Psoas muscle (tissue), 8 donors: ENCODE measurements around the gene DOCK3. TPM values are rescaled to one million over a fixed set of nuclear protein-coding genes. Genes with fewer than 3 reads are reported as not detected.

Experiments used
- ATAC-seq, 4 donors: fragments of 200-7000 bp; cut with Tn5 transposase; one replicate each; pipeline ENCODE4 v1.9.1; 2020; ENCODE audit warnings: moderate library complexity in 3 of 4, mild to moderate bottlenecking in 2 of 4
- DNase-seq, 2 donors: peaks; one replicate each; pipeline ENCODE4 v3.0.0-alpha.2; 2020
- H3K27ac ChIP-seq: fragments of 200-600 bp; one replicate; pipeline ENCODE4 v1.8.0; 2022
- H3K27me3 ChIP-seq, 3 donors: fragments of 200-600 bp in 1 of 3; one replicate each; pipeline versions ENCODE4 v1.6.1 to v1.8.0; 2013 to 2022; ENCODE audit warnings: low read length in 2 of 3, mild to moderate bottlenecking in 2 of 3, moderate library complexity in 1 of 3; ENCODE audit not compliant: insufficient read depth in 3 of 3
- H3K36me3 ChIP-seq, 2 donors: fragments of 200-600 bp in 1 of 2; one replicate each; pipeline versions ENCODE4 v1.6.1 to v1.8.0; 2013 to 2022; ENCODE audit warnings: low read depth in 1 of 2, mild to moderate bottlenecking in 1 of 2, moderate library complexity in 1 of 2; ENCODE audit not compliant: insufficient read depth in 1 of 2
- H3K4me1 ChIP-seq: fragments of 200-600 bp; one replicate; pipeline ENCODE4 v1.8.0; 2022
- H3K4me3 ChIP-seq: fragments of 200-600 bp; one replicate; pipeline ENCODE4 v1.8.0; 2022; ENCODE audit warnings: mild to moderate bottlenecking
- H3K9me3 ChIP-seq: fragments of 200-600 bp; one replicate; pipeline ENCODE4 v1.8.0; 2022
- WGBS, 3 donors: extraction: QIAGEN DNeasy Blood & Tissue Kit; methylation state at CpG; one replicate each; pipeline versions ENCODE4 v1.1.6 to v1.1.7; 2013; 5-methylcytosine and 5-hydroxymethylcytosine counted together
- intact Hi-C, 2 donors: fragments of 100-400 bp; cut with DNase I; formaldehyde crosslinking; loops; one replicate each; pipeline versions ENCODE4 v1.11.0 to v1.14.2; 2022
- polyA plus RNA-seq, 3 donors: library from polyadenylated mRNA; stranded (reverse); fragments of 200-250 nt; gene quantifications; one replicate each; pipeline ENCODE4 v1.2.3, GENCODE V29; 2013
- total RNA-seq, 4 donors: library from RNA; stranded (reverse); fragmentation: NEBNext Ultra II Directional in 2 of 4; extraction: Animal tissue kit (Norgen Biotek cat#: 25700) in 2 of 4; gene quantifications; one replicate each; pipeline versions ENCODE4 v1.2.1 to v1.2.4, GENCODE V29; 2021 to 2023
- TF ChIP-seq, protein P1 (sequence below): fragments of 200-600 bp; IDR thresholded peaks from one replicate; pipeline ENCODE4 v1.8.0; 2022; ENCODE audit warnings: antibody characterized with exemption
- donor health status: healthy with polysubstance abuse.
- donor health status: DM: no; HTN: no; CAD: no; lungs with moderate emphysema.
- donor health status: Bipolar disorder and iron deficiency.
- donor health status: healthy.
- donor health status: DM: yes; HTN: yes; CAD: no.
- donor health status: DM: no; HTN: no; CAD: no.
- donor health status: DM: no; HTN: no; CAD: no.
- donor health status: DM: yes; HTN: yes; CAD: no.

The DOCK3 gene
- total and polyA plus RNA-seq, 7 donors, result 0.01 to 0.91 (median 0.87) TPM

DNA sequence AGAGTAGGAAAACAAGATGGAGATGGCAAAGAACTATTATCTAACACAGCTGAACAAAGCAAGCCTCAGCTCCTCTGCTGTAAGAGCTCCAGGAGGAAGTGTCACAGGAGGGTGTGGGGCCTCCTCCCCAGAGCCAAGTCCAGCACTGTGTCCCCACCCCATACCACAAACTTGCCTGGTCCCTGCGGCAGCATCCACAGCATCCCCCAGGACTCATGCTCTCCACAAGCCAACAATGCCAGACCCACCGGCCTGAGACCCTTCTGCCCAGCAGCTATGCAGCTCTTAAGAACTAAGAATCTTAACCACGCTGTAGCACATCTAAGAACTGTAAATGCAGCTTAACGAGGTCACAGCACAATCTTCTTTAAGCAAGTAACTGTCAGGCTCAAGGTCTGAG lies 725.4 kb downstream of the DOCK3 start:
- peaks cover 10% of the 10 kb centered on the region for H3K4me1 ChIP-seq
- TF ChIP-seq, protein P1, sequence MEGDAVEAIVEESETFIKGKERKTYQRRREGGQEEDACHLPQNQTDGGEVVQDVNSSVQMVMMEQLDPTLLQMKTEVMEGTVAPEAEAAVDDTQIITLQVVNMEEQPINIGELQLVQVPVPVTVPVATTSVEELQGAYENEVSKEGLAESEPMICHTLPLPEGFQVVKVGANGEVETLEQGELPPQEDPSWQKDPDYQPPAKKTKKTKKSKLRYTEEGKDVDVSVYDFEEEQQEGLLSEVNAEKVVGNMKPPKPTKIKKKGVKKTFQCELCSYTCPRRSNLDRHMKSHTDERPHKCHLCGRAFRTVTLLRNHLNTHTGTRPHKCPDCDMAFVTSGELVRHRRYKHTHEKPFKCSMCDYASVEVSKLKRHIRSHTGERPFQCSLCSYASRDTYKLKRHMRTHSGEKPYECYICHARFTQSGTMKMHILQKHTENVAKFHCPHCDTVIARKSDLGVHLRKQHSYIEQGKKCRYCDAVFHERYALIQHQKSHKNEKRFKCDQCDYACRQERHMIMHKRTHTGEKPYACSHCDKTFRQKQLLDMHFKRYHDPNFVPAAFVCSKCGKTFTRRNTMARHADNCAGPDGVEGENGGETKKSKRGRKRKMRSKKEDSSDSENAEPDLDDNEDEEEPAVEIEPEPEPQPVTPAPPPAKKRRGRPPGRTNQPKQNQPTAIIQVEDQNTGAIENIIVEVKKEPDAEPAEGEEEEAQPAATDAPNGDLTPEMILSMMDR, result no peak
- H3K9me3 ChIP-seq, result no peaks in the 10 kb centered on the region
- H3K36me3 ChIP-seq, result peaks cover 0 to 87% of the 10 kb centered on the region in 2 donors
- intact Hi-C loops, result loop anchor here in 1 of 2 donors (5.0 kb wide), 1 partner anchor 92 kb away; no protein-coding TSS in a partner anchor
- no peak for DNase-seq
- no peaks in the 10 kb centered on the region for H3K27me3 ChIP-seq
- H3K27ac ChIP-seq, result no peak overlapping the region
- ATAC-seq, result no peak
- no peak overlapping the region for H3K4me3 ChIP-seq
- WGBS, 3 donors, result 93 to 95% (median 95%) methylated on average over 4 of the region's 4 CpGs

DNA sequence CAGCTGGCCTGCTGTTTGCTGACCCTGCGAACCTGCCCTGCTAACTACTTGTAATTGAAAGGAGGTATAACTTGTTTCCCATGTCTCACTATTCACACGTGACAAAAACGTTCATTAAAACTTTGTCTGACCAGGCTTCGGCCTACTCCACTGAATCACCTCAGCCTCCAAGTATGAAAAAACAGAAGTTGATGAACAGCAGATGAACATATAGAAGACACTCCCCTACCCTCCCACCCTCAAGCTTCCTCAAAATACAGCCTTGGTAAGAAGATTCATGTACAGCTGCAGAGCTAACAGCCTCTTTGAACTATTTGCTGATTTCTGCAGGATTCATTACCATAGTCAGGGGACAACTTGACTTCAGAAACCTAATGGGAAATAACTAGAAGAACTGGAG lies 727.0 kb downstream of the DOCK3 start:
- intact Hi-C loops, result loop anchor here in 1 of 2 donors (5.0 kb wide), 1 partner anchor 91 kb away; no protein-coding TSS in a partner anchor
- Histone ChIP-seq H3K27me3 (no peaks in the 10 kb centered on the region), H3K36me3 (peaks cover 0 to 77% of the 10 kb centered on the region in 2 donors), H3K9me3 (no peaks in the 10 kb centered on the region), H3K27ac (no peak overlapping the region), H3K4me1 (peaks cover 1% of the 10 kb centered on the region), H3K4me3 (no peak overlapping the region)
- ATAC-seq (no peak), DNase-seq (no peak)
- TF ChIP-seq, protein P1, result no peak
- WGBS, 3 donors, result 83 to 91% (median 89%) methylated on average over 4 of the region's 4 CpGs

DNA sequence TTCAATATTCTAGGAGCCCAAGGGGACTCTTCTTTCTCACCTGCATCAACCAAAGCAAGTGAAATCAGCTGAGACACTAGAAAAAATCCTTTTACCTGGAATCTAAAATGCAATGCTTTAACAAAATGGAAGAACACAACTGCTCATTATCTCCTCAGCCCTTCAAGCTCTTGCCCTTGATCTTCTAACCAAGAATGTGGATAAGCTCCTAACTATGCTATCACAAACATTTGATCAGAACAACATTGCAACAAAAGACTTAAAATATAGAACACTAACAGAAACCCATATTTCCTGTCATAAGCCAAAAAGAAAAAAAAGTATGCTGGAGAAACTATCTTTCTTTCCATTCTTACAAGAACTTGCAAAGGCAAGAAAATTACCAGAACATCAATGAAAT lies 728.9 kb downstream of the DOCK3 start:
- TF ChIP-seq, protein P1, result no peak
- peaks cover 0 to 59% of the 10 kb centered on the region in 2 donors for H3K36me3 ChIP-seq
- intact Hi-C loops, result loop anchor here in 1 of 2 donors (5.0 kb wide), 1 partner anchor 89 kb away; no protein-coding TSS in a partner anchor

DNA sequence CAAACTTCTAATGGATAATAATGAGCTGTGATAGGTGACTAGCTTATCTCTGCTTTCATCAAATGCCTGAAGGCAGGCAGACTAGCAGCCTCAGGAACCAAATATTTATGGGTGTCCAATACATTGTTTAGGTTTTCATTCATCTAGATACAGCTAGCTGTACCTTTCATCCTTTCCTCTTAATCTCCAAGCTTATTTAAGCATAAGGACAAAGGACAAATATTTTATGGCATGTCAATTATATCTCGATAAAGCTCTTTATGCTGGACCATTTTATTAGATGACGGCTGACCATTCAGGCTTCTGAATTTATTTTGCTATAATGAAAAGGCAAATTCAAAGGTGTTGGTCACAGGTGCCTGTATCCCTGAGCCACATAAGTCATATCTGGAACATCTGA lies 733.3 kb downstream of the DOCK3 start:
- no peak for DNase-seq
- no peak for ATAC-seq
- intact Hi-C loops, result no loop called here
- Histone ChIP-seq H3K4me1 (no peaks in the 10 kb centered on the region), H3K9me3 (no peaks in the 10 kb centered on the region), H3K27ac (no peak overlapping the region), H3K4me3 (no peak overlapping the region), H3K36me3 (peaks cover 0 to 62% of the 10 kb centered on the region in 2 donors), H3K27me3 (no peaks in the 10 kb centered on the region)
- 94 to 98% (median 95%) methylated on average over 2 of the region's 2 CpGs for WGBS, 3 donors
- TF ChIP-seq, protein P1, result no peak

More for the DNA sequence above, 728.9 kb downstream of the DOCK3 start:
- no peaks in the 10 kb centered on the region for H3K4me1 ChIP-seq
- H3K9me3 ChIP-seq, result no peaks in the 10 kb centered on the region
- no peaks in the 10 kb centered on the region for H3K27me3 ChIP-seq
- ATAC-seq (no peak), DNase-seq (no peak)
- no peak overlapping the region for H3K27ac ChIP-seq
- no peak overlapping the region for H3K4me3 ChIP-seq

DNA sequence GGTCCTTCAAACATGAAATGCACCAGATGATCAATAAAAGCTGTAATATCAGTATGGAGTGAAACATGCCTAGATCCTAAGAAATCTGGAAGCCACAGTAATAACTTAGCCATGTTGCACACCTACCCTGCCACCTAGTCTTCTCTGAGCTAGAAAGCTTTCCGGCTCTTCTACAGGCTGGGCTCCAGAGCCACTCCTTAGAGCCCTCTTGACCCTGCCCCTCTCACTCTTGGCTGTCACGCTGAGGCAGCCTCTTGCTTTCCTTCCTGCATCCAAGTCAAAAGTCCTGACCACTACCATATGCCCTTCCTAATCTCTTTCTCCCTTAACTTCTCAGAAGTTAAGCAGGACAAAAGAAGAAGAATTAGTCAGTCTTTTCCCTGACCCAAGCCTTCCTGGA lies 734.1 kb downstream of the DOCK3 start:
- H3K4me3 ChIP-seq, result no peak overlapping the region
- WGBS, 3 donors, result 69 to 76% (median 72%) methylated on average over 2 of the region's 2 CpGs
- peaks cover 0 to 65% of the 10 kb centered on the region in 2 donors for H3K36me3 ChIP-seq
- intact Hi-C loops, result no loop called here
- H3K27me3 ChIP-seq, result no peaks in the 10 kb centered on the region
- H3K4me1 ChIP-seq, result no peaks in the 10 kb centered on the region
- H3K9me3 ChIP-seq, result no peaks in the 10 kb centered on the region
- DNase-seq (no peak), ATAC-seq (no peak)
- no peak overlapping the region for H3K27ac ChIP-seq
- TF ChIP-seq, protein P1, result no peak
